ENCODE data around the gene CCM2. TPM values are rescaled to one million over a fixed set of nuclear protein-coding genes. Genes with fewer than 3 reads are reported as not detected.

CCM2 gene
- total and polyA plus RNA-seq, 2 of the 8 experiments (the other 6 are each of a cell fraction or from before 2014, with no cell fraction given): 31.6 to 41.2 TPM

GRCh38 chr7:45117582-45117981 is 117.6 kb downstream of the CCM2 start (continued):
- TF ChIP-seq CHD7 (IDR thresholded peaks at IDR 0.05; ENCODE audit: insufficient replicate concordance, low read length): no peak
- no peak for TF ChIP-seq JUND (IDR thresholded peaks at IDR 0.05; ENCODE audit: low read length)

Measured in H1 (cell line).